ENCODE measurements around the gene TRIM45.
"Not testable (repeated sequence)": the region's sequence is repeated elsewhere in the genome, so short reads cannot be mapped to it uniquely, and the experiment has no call there.

TRIM45 gene

GRCh38 chr1:117128323-117129079, 7.0 kb upstream of the TRIM45 start:
- DNase-seq = no peak

GRCh38 chr1:117127795-117128194, 6.2 kb upstream of the TRIM45 start:
- DNase-seq = no peak

- DNase-seq = no peak
Observed at GRCh38 chr1:117124661-117125060, 3.1 kb upstream of the TRIM45 start.

- DNase-seq = no peak
Observed at GRCh38 chr1:117123274-117123673, 1.7 kb upstream of the TRIM45 start.

GRCh38 chr1:117122330-117123025, 929 bp upstream of the TRIM45 start:
- DNase-seq = no peak

- no peak for DNase-seq
Observed at GRCh38 chr1:117120774-117121588, 568 bp downstream of the TRIM45 start.

GRCh38 chr1:117119144-117119543, 2.4 kb downstream of the TRIM45 start:
- DNase-seq = not testable (repeated sequence)

- no peak for DNase-seq
Observed at GRCh38 chr1:117118137-117118536, 3.4 kb downstream of the TRIM45 start.

GRCh38 chr1:117117697-117118096, 3.9 kb downstream of the TRIM45 start:
- DNase-seq = no peak

- no peak for DNase-seq
Observed at GRCh38 chr1:117116784-117117130, 4.8 kb downstream of the TRIM45 start.

GRCh38 chr1:117116090-117116783, 5.3 kb downstream of the TRIM45 start:
- DNase-seq = no peak

- no peak for DNase-seq
Observed at GRCh38 chr1:117114877-117115276, 6.7 kb downstream of the TRIM45 start.

GRCh38 chr1:117113199-117113598, 8.3 kb downstream of the TRIM45 start:
- no peak for DNase-seq

GRCh38 chr1:117112047-117112717, 9.4 kb downstream of the TRIM45 start:
- DNase-seq = no peak

GRCh38 chr1:117110774-117111173, 10.8 kb downstream of the TRIM45 start:
- DNase-seq = no peak

- DNase-seq = no peak
Observed at GRCh38 chr1:117107364-117107763, 14.2 kb downstream of the TRIM45 start.

GRCh38 chr1:117106478-117106877, 15.1 kb downstream of the TRIM45 start:
- DNase-seq = no peak

- DNase-seq = no peak
Observed at GRCh38 chr1:117105722-117106121, 15.8 kb downstream of the TRIM45 start.

GRCh38 chr1:117104986-117105385, 16.6 kb downstream of the TRIM45 start:
- DNase-seq = no peak

- not testable (repeated sequence) for DNase-seq
Observed at GRCh38 chr1:117101858-117102257, 19.7 kb downstream of the TRIM45 start.

GRCh38 chr1:117101334-117101733, 20.2 kb downstream of the TRIM45 start:
- no peak for DNase-seq

GRCh38 chr1:117098287-117098890, 23.2 kb downstream of the TRIM45 start:
- DNase-seq = no peak
